ENCODE measurements around the gene MAN1A1.

DNA sequence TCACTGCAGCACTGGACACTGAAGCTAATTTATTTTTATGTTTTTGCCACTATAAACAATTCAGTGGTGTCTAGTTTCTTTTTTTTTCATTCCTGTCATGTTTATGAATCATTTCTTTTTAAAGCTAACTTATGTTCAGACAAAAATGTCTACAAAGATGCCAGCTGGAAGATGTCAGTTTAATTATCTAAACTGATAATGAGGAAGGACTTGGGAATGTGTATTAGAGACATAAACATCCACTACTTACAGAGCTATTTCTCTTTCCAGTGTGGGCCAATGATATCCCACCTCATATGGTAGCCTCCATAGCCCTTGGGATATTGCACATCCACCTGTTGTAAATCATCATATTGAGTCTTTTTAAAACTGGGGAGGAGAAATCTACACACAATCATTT lies 139.0 kb downstream of the MAN1A1 start:
- TF ChIP-seq, protein P1, sequence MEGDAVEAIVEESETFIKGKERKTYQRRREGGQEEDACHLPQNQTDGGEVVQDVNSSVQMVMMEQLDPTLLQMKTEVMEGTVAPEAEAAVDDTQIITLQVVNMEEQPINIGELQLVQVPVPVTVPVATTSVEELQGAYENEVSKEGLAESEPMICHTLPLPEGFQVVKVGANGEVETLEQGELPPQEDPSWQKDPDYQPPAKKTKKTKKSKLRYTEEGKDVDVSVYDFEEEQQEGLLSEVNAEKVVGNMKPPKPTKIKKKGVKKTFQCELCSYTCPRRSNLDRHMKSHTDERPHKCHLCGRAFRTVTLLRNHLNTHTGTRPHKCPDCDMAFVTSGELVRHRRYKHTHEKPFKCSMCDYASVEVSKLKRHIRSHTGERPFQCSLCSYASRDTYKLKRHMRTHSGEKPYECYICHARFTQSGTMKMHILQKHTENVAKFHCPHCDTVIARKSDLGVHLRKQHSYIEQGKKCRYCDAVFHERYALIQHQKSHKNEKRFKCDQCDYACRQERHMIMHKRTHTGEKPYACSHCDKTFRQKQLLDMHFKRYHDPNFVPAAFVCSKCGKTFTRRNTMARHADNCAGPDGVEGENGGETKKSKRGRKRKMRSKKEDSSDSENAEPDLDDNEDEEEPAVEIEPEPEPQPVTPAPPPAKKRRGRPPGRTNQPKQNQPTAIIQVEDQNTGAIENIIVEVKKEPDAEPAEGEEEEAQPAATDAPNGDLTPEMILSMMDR (IDR thresholded peaks at IDR 0.05; ENCODE audit: low read length), result no peak
- TF ChIP-seq EZH2 (optimal IDR thresholded peaks at IDR 0.05; ENCODE audit: low read depth, low read length), result no peak
- TF ChIP-seq EZH2phosphoT487 (IDR thresholded peaks at IDR 0.05; ENCODE audit: low read length), result no peak

Data from MM.1S (cell line).